Neuron (in vitro differentiated cells): ENCODE results near the gene SERP2.

Experiments
- H2AFZ ChIP-seq: one replicate; pipeline ENCODE4 v1.6.1; 2013; ENCODE audit warnings: low read depth, mild to moderate bottlenecking, inconsistent platforms, low read length, moderate library complexity
- H3K27me3 ChIP-seq: one replicate; pipeline ENCODE4 v1.6.1; 2013; ENCODE audit warnings: low read length; ENCODE audit not compliant: insufficient read depth
- H3K36me3 ChIP-seq: one replicate; pipeline ENCODE4 v1.6.1; 2013; ENCODE audit warnings: low read length; ENCODE audit not compliant: insufficient read depth
- H3K4me1 ChIP-seq: one replicate; pipeline ENCODE4 v1.6.1; 2013; ENCODE audit warnings: low read length; ENCODE audit not compliant: insufficient read depth
- H3K4me3 ChIP-seq: 2 replicates; pipeline ENCODE4 v1.5.1; 2013; ENCODE audit warnings: mild to moderate bottlenecking, low read length, moderate library complexity
- H3K9me3 ChIP-seq: one replicate; pipeline ENCODE4 v1.6.1; 2013; ENCODE audit warnings: low read length

The SERP2 gene

DNA sequence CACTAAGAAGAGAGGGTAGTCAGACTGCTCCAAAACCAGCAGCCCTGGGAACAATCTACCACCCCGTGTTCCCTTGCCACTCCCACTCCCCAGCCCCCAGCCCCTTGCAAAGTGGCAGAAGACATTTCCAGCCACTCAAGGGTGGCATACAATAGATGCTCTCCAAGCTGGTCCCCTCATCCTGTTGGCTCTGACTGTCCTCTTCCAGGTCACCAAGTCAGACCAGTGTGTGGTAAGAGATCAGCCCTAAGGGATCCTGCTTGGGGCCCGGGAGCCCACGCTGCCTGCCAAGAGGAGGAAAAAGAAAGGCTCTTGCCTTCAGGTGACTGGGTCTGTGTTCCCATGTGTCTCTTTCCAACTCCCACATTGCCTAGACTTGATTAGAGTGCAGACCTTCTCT lies 25.0 kb downstream of the SERP2 start:
- Histone ChIP-seq H3K4me1 (peaks cover 26% of the 10 kb centered on the region), H3K9me3 (no peaks in the 10 kb centered on the region), H2AFZ (no peak overlapping the region), H3K36me3 (no peaks in the 10 kb centered on the region), H3K27me3 (no peaks in the 10 kb centered on the region), H3K4me3 (no peak overlapping the region)

DNA sequence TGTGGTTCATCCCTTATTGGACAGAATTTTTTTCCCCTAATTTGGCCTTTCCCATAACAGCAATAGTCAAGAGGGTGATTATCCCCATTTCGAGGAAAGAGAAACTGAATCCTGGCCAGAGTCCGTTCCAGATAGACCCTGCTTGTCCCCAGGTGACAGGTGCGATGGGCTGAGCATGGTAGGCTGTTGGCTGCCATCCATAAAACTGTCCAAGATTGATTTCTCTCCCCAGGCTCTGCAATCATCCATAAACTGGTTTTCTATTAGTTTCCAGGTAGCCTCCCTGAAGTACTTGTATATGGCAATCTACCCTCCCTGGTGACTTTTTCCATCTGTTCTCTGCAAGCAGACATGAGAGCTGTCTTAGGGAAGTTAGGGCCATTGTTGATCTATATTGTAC lies 25.4 kb downstream of the SERP2 start:
- Histone ChIP-seq H3K36me3 (no peaks in the 10 kb centered on the region), H3K4me3 (no peak overlapping the region), H3K4me1 (peaks cover 31% of the 10 kb centered on the region), H2AFZ (no peak overlapping the region), H3K27me3 (no peaks in the 10 kb centered on the region), H3K9me3 (no peaks in the 10 kb centered on the region)

DNA sequence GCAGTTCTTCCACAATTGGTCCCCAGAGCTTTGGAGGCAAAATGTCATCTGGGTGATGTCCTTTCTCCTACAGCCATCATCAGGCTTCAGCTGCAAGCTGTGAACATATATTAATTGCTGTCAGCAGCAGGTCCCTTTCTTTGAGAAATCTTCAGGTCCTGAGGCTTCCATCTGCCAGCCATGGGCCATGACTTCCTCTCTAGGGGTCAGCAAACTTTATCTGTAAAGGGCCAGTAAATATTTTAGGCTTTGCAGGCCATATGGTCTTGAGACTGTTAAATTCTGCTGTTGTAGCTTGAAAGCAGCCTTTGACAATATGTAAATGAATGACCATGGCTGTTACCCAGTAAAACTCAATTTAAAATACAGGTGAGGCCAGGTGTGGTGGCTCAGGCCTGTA lies 27.1 kb downstream of the SERP2 start:
- H3K4me3 ChIP-seq: no peak overlapping the region
- H3K27me3 ChIP-seq: no peaks in the 10 kb centered on the region
- H3K36me3 ChIP-seq: no peaks in the 10 kb centered on the region
- no peaks in the 10 kb centered on the region for H3K9me3 ChIP-seq
- H2AFZ ChIP-seq: no peak overlapping the region
- H3K4me1 ChIP-seq: peaks cover 45% of the 10 kb centered on the region

DNA sequence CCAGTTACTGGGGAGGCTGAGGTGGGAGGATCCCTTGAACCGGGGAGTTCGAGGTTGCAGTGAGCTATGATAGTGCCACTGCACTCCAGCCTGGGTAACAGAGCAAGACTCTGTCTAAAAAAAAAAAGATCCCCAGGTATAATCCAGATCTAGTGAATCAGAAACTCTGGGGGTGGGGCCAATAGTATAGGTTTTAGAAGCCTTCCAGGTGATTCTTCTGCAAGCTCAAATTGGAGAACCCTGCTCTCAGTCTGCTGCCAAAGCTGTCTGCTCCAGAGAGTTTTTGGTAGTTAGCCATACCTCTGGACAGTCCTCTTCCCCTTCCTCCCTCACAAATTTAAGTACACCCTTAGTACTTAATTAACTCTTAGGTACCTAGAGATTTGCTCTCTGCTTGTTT lies 28.0 kb downstream of the SERP2 start:
- H2AFZ ChIP-seq: no peak overlapping the region
- H3K4me3 ChIP-seq: no peak overlapping the region
- H3K27me3 ChIP-seq: no peaks in the 10 kb centered on the region
- no peaks in the 10 kb centered on the region for H3K36me3 ChIP-seq
- no peaks in the 10 kb centered on the region for H3K9me3 ChIP-seq
- peaks cover 37% of the 10 kb centered on the region for H3K4me1 ChIP-seq

DNA sequence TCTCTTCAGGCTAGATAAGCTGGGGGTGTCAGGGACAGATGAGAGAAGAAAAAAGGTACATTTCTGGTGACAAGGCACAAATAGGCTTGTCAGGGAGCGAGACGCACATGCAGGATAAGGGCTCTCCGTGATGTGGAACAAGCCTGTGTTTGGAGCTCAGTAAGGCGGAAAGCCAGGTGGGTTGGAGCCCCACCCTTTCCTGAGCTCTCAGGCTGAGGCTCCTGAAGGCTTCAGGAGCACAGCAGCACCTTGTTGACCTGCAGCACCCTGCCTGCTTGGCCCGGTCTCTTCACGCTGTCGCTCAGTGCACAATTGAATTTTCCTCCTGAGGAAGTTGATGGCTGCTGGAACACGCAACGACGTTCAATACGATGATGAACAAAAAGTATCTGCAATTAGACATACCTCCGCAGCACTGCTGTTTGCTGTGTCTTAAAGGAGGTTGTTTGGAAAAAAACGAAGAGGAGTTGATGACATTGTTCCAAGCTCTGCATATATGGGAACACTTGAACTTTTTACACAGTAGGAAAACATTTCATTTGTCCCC lies 29.3 kb downstream of the SERP2 start:
- no peak overlapping the region for H2AFZ ChIP-seq
- no peaks in the 10 kb centered on the region for H3K27me3 ChIP-seq
- H3K36me3 ChIP-seq: no peaks in the 10 kb centered on the region

DNA sequence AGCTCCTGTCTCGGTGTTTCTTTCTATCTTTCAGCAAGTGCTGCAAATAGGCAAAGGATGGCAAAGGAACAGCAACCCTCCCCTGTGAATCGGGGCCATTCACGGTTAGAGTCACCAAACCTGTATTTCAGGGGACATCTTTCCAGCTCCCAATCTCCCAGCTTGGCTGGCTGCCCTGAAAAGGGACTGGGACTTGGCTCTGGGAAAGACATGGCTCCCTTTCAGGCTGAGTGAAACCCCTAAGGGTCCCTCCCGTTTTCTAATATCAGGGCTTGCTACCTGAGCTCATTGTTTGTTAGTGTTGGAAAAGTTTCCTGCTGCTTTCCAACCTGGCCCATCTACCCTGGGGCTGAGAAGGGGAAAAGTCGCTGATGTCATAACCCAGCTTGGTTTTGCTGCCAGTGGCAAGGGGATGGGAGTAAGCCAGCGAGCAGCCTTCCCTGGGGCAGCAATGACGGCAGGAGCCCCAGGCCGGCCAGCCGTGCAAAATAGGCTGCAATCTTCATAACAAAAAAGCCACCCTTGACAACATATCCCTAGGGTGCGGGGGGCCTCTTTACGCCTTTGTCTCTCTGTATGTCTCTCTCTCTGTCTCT lies 29.9 kb downstream of the SERP2 start:
- H3K36me3 ChIP-seq: no peaks in the 10 kb centered on the region
- H3K9me3 ChIP-seq: no peaks in the 10 kb centered on the region
- H3K27me3 ChIP-seq: no peaks in the 10 kb centered on the region
- H3K4me3 ChIP-seq: no peak overlapping the region
- no peak overlapping the region for H2AFZ ChIP-seq
- H3K4me1 ChIP-seq: peaks cover 25% of the 10 kb centered on the region

More for the DNA sequence above, 29.3 kb downstream of the SERP2 start:
- Histone ChIP-seq H3K4me1 (peaks cover 25% of the 10 kb centered on the region), H3K4me3 (no peak overlapping the region), H3K9me3 (no peaks in the 10 kb centered on the region)

DNA sequence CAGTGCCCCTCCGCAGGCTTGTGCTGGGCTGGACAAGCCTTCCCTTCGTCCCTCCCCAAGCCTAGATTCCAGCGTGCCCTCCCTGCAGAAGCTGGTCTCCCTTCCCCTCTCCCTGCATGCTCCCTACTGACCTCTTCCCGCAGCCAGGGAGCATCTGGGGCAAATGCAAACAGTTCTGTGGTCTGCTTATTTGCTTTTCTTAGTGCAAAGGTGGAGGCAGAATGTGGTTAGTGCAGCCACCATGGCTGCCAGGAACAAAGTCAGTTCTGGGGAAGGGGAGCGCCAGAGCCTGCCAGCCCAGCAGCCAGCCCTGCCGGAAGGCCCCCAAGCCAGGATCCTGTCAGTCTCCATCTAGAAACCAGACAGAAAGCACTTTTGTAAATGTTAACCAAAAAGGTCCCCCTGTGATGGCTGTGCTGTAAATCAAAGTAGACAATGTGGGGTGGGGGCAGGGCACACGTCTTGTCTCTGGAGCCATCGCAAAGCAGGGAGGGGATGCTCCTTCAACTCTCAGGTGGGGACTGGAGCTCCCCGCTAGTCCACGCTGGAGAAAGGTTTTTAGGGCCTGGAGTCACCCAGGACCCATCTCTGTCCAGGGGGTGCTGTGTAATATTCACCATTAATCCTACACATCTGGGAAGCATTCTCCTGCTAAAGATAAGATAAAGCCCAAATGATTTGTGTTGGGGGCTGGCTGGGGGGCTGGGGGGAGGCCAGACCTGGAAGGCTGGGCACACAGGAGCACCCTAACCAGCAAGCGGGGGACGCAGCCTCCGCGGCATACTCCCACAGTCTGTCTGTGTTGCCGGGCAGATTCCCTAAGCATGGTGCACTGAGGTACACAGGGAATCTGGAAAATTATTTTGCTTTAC lies 30.9 kb downstream of the SERP2 start:
- no peaks in the 10 kb centered on the region for H3K36me3 ChIP-seq
- H3K4me1 ChIP-seq: peaks cover 25% of the 10 kb centered on the region
- no peaks in the 10 kb centered on the region for H3K9me3 ChIP-seq
- no peak overlapping the region for H3K4me3 ChIP-seq
- H3K27me3 ChIP-seq: no peaks in the 10 kb centered on the region
- H2AFZ ChIP-seq: peak overlapping the region; percentile 59

DNA sequence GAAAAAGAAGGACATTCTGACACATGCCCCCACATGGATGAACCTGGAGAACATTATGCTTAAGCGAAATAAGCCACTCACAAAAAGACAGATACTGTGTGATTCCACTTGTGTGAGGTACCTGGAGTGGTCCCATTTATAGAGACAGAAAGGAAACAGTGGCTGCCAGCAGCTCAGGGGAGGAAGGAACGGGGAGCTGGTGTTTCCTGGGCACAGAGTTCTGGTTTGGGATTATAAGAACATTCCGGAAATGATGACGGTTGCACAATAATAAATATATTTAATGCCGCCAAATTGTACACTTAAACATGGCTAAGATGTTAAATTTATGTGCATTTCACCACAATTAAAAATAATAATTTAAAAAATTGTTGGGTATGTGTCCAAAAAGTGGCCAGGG lies 33.0 kb downstream of the SERP2 start:
- no peaks in the 10 kb centered on the region for H3K9me3 ChIP-seq
- H3K27me3 ChIP-seq: no peaks in the 10 kb centered on the region
- no peaks in the 10 kb centered on the region for H3K36me3 ChIP-seq
- peaks cover 25% of the 10 kb centered on the region for H3K4me1 ChIP-seq
- H3K4me3 ChIP-seq: no peak overlapping the region
- H2AFZ ChIP-seq: no peak overlapping the region

DNA sequence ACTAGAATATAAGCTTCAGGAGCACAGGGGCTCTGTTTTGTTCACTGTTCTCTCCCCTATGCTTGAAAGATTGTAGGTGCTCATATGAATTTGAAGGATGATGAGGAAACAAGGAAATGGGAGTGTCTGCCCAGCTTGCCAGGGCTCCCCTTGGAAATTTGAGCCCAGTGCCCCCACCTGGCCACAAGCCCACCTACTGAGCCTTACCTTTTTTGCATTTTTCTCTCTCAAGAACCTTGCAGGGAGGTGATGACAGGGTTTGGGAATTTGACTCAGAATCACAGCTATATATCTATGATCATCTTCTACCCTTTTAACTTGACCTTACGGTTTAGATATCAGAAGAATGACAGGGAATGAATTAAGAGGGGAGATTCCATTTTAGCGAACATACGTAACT lies 33.8 kb downstream of the SERP2 start:
- H3K4me3 ChIP-seq: no peak overlapping the region

DNA sequence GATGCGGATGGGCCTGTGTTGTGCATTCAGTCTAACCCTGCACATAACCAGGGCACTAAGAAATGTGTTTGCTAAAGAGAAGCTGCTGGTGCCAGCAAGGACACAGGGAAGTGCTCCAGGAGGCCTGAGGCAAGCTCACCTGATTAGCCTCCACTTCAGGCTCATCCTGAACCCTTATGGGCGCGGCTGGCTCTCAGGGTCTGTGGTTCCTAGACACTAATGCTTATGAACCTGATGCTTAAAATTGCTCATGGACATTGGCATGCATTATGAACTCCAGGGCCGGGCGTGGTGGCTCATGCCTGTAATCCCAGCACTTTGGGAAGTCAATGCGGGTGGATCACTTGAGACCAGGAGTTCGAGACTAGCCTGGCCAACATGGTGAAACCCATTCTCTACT lies 34.3 kb downstream of the SERP2 start:
- Histone ChIP-seq H3K4me3 (no peak overlapping the region), H3K4me1 (peaks cover 25% of the 10 kb centered on the region), H2AFZ (no peak overlapping the region), H3K9me3 (no peaks in the 10 kb centered on the region), H3K36me3 (no peaks in the 10 kb centered on the region), H3K27me3 (no peaks in the 10 kb centered on the region)

More for the DNA sequence above, 33.8 kb downstream of the SERP2 start:
- no peak overlapping the region for H2AFZ ChIP-seq
- H3K4me1 ChIP-seq: peaks cover 25% of the 10 kb centered on the region
- H3K27me3 ChIP-seq: no peaks in the 10 kb centered on the region
- H3K9me3 ChIP-seq: no peaks in the 10 kb centered on the region
- H3K36me3 ChIP-seq: no peaks in the 10 kb centered on the region

DNA sequence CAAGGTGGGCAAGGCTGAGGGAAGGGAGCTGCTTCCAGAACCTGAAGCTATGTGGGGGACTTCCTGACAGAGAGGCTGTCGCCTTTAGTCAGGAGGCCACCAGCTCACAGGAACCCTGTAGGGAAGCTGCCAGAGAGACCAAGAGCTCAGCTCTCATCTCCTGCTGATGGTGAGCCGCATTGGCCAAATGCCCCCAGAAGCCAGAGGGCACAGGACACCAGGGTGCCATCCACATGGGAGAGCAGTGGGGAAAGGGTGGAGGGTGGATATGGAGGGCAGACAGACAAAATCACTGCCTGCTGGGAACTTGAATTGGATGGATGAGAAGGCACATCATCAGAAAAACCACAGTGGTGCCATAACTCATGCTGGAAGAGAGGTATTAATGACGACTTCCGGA lies 36.0 kb downstream of the SERP2 start:
- Histone ChIP-seq H3K36me3 (no peaks in the 10 kb centered on the region), H2AFZ (no peak overlapping the region), H3K4me3 (no peak overlapping the region), H3K9me3 (no peaks in the 10 kb centered on the region), H3K27me3 (no peaks in the 10 kb centered on the region), H3K4me1 (peaks cover 10% of the 10 kb centered on the region)

DNA sequence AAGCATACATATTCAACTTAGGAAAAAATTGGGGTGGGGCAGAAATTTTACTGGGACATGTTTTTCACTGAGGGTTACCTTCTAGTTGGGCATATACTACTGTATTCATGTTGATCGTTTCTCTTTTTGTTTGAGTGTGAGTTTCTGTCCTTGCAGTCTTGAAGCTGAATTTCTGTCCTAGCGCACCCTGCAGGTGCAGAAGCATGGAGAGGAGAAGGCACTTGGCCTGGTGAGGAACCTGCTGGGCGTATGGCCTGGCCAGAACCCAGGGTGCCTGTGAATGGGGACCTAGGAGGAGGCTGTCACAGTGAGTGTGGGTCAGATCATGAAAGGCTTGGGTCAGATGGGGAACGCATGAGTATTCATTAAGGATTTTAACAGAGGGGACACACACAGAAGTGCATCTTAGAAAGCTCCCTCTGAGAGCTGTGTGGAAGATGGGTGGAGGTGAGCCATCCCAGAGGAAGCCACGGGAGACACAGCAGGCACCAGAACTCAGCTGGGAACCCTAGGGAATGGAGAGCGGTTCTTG lies 36.8 kb downstream of the SERP2 start:
- Histone ChIP-seq H3K4me3 (no peak overlapping the region), H3K9me3 (no peaks in the 10 kb centered on the region)

DNA sequence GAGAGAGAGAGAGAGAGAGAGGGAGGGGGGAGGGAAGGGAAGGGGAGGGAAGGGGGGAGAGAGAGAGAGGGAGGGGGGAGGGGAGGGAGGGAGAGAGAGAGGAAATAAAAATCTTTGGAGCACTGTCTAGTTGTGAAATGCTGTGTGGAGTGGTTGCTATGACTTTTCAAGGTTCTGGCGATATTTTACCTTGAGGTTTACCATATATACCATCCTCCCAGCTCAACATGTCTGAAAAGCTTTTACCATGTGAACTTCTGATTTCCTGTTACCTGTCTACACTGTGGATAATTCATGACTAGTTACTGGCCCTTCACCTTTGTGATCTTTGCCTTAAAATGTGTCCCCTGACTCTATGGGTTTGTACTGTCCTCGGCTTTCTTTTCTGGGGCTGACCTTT lies 38.2 kb downstream of the SERP2 start:
- Histone ChIP-seq H3K9me3 (no peaks in the 10 kb centered on the region), H2AFZ (no peak overlapping the region), H3K27me3 (no peaks in the 10 kb centered on the region), H3K4me3 (no peak overlapping the region), H3K36me3 (no peaks in the 10 kb centered on the region), H3K4me1 (peaks cover 5% of the 10 kb centered on the region)

More for the DNA sequence above, 36.8 kb downstream of the SERP2 start:
- no peaks in the 10 kb centered on the region for H3K36me3 ChIP-seq
- H3K27me3 ChIP-seq: no peaks in the 10 kb centered on the region
- H2AFZ ChIP-seq: no peak overlapping the region
- H3K4me1 ChIP-seq: peaks cover 2% of the 10 kb centered on the region
